ENCODE results near the gene AATF. TPM values are rescaled to one million over a fixed set of nuclear protein-coding genes. Genes with fewer than 3 reads are reported as not detected.

AATF gene
- total and polyA plus RNA-seq, 3 experiments from 2014 or later = 92.7 to 130 (median 122) TPM

DNA sequence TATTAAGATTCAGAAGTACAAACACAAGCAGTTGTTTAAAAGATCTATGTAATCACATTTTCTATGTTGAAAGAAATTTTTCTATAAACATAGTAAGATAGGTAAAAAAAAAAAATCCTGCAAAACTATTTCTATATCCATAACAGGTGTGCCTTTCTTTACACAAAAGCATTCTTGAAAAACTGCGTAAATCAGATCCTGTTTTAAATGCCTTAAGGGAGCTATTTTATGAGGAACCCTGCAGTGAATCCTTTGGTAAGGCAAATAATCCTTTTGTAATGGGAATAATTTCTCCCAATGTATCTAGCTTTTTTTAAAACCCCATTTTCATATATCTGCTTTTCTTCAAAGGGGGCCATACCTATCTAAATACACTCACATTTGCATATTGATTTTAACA lies 157.3 kb downstream of the AATF start:
- Mint-ChIP-seq H3K4me1 (no peaks in the 10 kb centered on the region), H3K27me3 (peaks cover 0 to 2% of the 10 kb centered on the region in 2 donors), H3K9me3 (no peaks in the 10 kb centered on the region), H3K4me3 (no peak overlapping the region), H3K27ac (peak overlapping the region in 3 of 8 donors; percentile 18 to 55 (median 43)), H3K36me3 (peaks cover 0 to 52% (median 7%) of the 10 kb centered on the region in 3 donors)
- H3K4me3 ChIP-seq (ENCODE audit: low read length) = no peak overlapping the region
- H3K27ac ChIP-seq (ENCODE audit: low read depth, low read length) = no peak overlapping the region
- no peaks in the 10 kb centered on the region for H3K4me1 ChIP-seq (ENCODE audit: insufficient read depth, low read length)
- POLR2A ChIA-PET = no interaction called here
- H3K9me3 ChIP-seq (ENCODE audit: low read length) = no peaks in the 10 kb centered on the region
- no peaks in the 10 kb centered on the region for H3K36me3 ChIP-seq (ENCODE audit: insufficient read depth, low read length)
- no peak for DNase-seq
- H3K27me3 ChIP-seq (ENCODE audit: insufficient read depth, low read length, poor library complexity, severe bottlenecking) = no peaks in the 10 kb centered on the region
- CTCF ChIA-PET = no interaction called here

Other genes with a start within 250 kb of the AATF start
- under 1 TPM; 0.46 to 0.51 TPM for gene LHX1, start 11.5 kb upstream of the AATF start, total RNA-seq
- not detected for gene LHX1, start 11.5 kb upstream of the AATF start, polyA plus RNA-seq